Measurements from ENCODE around the gene FADS6.
"Not testable (repeated sequence)": the region's sequence is repeated elsewhere in the genome, so short reads cannot be mapped to it uniquely, and the experiment has no call there.

The FADS6 gene

GRCh38 chr17:74883241-74883745 is 10.1 kb downstream of the FADS6 start:
- no peak for DNase-seq

- no peak for DNase-seq
Measured at GRCh38 chr17:74882517-74883240, 10.8 kb downstream of the FADS6 start.

GRCh38 chr17:74881073-74881472 is 12.4 kb downstream of the FADS6 start:
- DNase-seq, result no peak

GRCh38 chr17:74879308-74879707 is 14.1 kb downstream of the FADS6 start:
- no peak for DNase-seq

GRCh38 chr17:74878658-74879057 is 14.8 kb downstream of the FADS6 start:
- DNase-seq, result no peak

GRCh38 chr17:74877592-74878548 is 15.6 kb downstream of the FADS6 start:
- DNase-seq, result no peak

- DNase-seq, result no peak
Measured at GRCh38 chr17:74875977-74876593, 17.3 kb downstream of the FADS6 start.

- DNase-seq, result no peak
Measured at GRCh38 chr17:74875155-74875976, 18.1 kb downstream of the FADS6 start.

- DNase-seq, result no peak
Measured at GRCh38 chr17:74874615-74875037, 18.8 kb downstream of the FADS6 start.

GRCh38 chr17:74873874-74874614 is 19.4 kb downstream of the FADS6 start:
- DNase-seq, result peak; percentile 12

- DNase-seq, result peak; percentile 97
Measured at GRCh38 chr17:74873037-74873873, 20.2 kb downstream of the FADS6 start.

GRCh38 chr17:74872313-74873036 is 21.0 kb downstream of the FADS6 start, which contains the start of gene FDXR:
Gene FDXR (minus strand): TSS chr17:74872994. CDS start chr17:74872944, 50 bp downstream.
- no peak for DNase-seq

GRCh38 chr17:74871356-74872076 is 21.9 kb downstream of the FADS6 start:
- no peak for DNase-seq

GRCh38 chr17:74870512-74870911 is 22.9 kb downstream of the FADS6 start:
- DNase-seq, result peak; percentile 80

- not testable (repeated sequence) for DNase-seq
Measured at GRCh38 chr17:74870028-74870427, 23.4 kb downstream of the FADS6 start.

- DNase-seq, result no peak
Measured at GRCh38 chr17:74868908-74869255, 24.6 kb downstream of the FADS6 start.

- DNase-seq, result no peak
Measured at GRCh38 chr17:74868251-74868907, 25.1 kb downstream of the FADS6 start.

GRCh38 chr17:74866198-74866835 is 27.1 kb downstream of the FADS6 start:
- DNase-seq, result no peak
